Activated naive CD8-positive, alpha-beta T cell (primary cell): Measurements from ENCODE around the gene DERL2.

ENCODE experiments used
- H3K27ac Mint-ChIP-seq: one replicate; pipeline ENCODE4 v1.8.0; 2021; ENCODE audit warnings: mixed read lengths
- H3K27me3 Mint-ChIP-seq: one replicate; pipeline ENCODE4 v1.8.0; 2021; ENCODE audit warnings: mixed read lengths
- H3K36me3 Mint-ChIP-seq: one replicate; pipeline ENCODE4 v1.8.0; 2021; ENCODE audit warnings: mixed read lengths
- H3K4me1 Mint-ChIP-seq: one replicate; pipeline ENCODE4 v1.8.0; 2021; ENCODE audit warnings: low read depth, mixed read lengths
- H3K4me3 Mint-ChIP-seq: one replicate; pipeline ENCODE4 v1.8.0; 2021; ENCODE audit warnings: mild to moderate bottlenecking, mixed read lengths
- H3K9me3 Mint-ChIP-seq: one replicate; pipeline ENCODE4 v1.8.0; 2021; ENCODE audit warnings: low read depth, mixed read lengths

Gene DERL2

GRCh38 chr17:5485270-5486205, at the start of gene DERL2:
DERL2 (minus strand) TSS chr17:5486178; CDS start chr17:5486161, 17 bp downstream.
- Mint-ChIP-seq H3K36me3 (peaks cover 16% of the 10 kb centered on the region), H3K4me3 (peak within 1 kb of the TSS; percentile 98), H3K9me3 (no peaks in the 10 kb centered on the region), H3K4me1 (peaks cover 62% of the 10 kb centered on the region), H3K27me3 (no peaks in the 10 kb centered on the region), H3K27ac (peak within 1 kb of the TSS; percentile 97)

- H3K36me3 Mint-ChIP-seq = peaks cover 7% of the 10 kb centered on the region
- H3K9me3 Mint-ChIP-seq = no peaks in the 10 kb centered on the region
- H3K27ac Mint-ChIP-seq = no peak overlapping the region
- H3K4me3 Mint-ChIP-seq = no peak overlapping the region
- no peaks in the 10 kb centered on the region for H3K4me1 Mint-ChIP-seq
- no peaks in the 10 kb centered on the region for H3K27me3 Mint-ChIP-seq
These were observed 49.5 kb upstream of the DERL2 start for GRCh38 chr17:5535436-5535835.

GRCh38 chr17:5533486-5534315, 47.7 kb upstream of the DERL2 start:
- Mint-ChIP-seq H3K36me3 (peaks cover 7% of the 10 kb centered on the region), H3K27ac (no peak overlapping the region), H3K27me3 (no peaks in the 10 kb centered on the region)

GRCh38 chr17:5532581-5532980, 46.6 kb upstream of the DERL2 start:
- Mint-ChIP-seq H3K4me1 (peaks cover under 1% of the 10 kb centered on the region), H3K4me3 (no peak overlapping the region), H3K27ac (no peak overlapping the region), H3K9me3 (no peaks in the 10 kb centered on the region), H3K36me3 (peaks cover 7% of the 10 kb centered on the region), H3K27me3 (no peaks in the 10 kb centered on the region)

More at GRCh38 chr17:5533486-5534315, 47.7 kb upstream of the DERL2 start:
- Mint-ChIP-seq H3K9me3 (no peaks in the 10 kb centered on the region), H3K4me1 (no peaks in the 10 kb centered on the region), H3K4me3 (no peak overlapping the region)

GRCh38 chr17:5531085-5531418, 45.1 kb upstream of the DERL2 start:
- no peak overlapping the region for H3K4me3 Mint-ChIP-seq
- H3K27me3 Mint-ChIP-seq = no peaks in the 10 kb centered on the region
- H3K4me1 Mint-ChIP-seq = peaks cover 16% of the 10 kb centered on the region
- H3K27ac Mint-ChIP-seq = peak overlapping the region; percentile 38
- peaks cover 7% of the 10 kb centered on the region for H3K36me3 Mint-ChIP-seq
- H3K9me3 Mint-ChIP-seq = no peaks in the 10 kb centered on the region

- H3K4me1 Mint-ChIP-seq = peaks cover 16% of the 10 kb centered on the region
- no peaks in the 10 kb centered on the region for H3K27me3 Mint-ChIP-seq
- no peaks in the 10 kb centered on the region for H3K9me3 Mint-ChIP-seq
- H3K4me3 Mint-ChIP-seq = no peak overlapping the region
- peak overlapping the region; percentile 38 for H3K27ac Mint-ChIP-seq
- H3K36me3 Mint-ChIP-seq = peaks cover 7% of the 10 kb centered on the region
These were observed 44.5 kb upstream of the DERL2 start for GRCh38 chr17:5530265-5531084.

GRCh38 chr17:5527601-5528250, 41.7 kb upstream of the DERL2 start:
- H3K27me3 Mint-ChIP-seq = no peaks in the 10 kb centered on the region

GRCh38 chr17:5526821-5527598, 41.0 kb upstream of the DERL2 start:
- Mint-ChIP-seq H3K27me3 (no peaks in the 10 kb centered on the region), H3K4me3 (peak overlapping the region; percentile 30), H3K4me1 (peaks cover 16% of the 10 kb centered on the region), H3K27ac (peak overlapping the region; percentile 89), H3K9me3 (no peaks in the 10 kb centered on the region), H3K36me3 (peaks cover 4% of the 10 kb centered on the region)

More at GRCh38 chr17:5527601-5528250, 41.7 kb upstream of the DERL2 start:
- peaks cover 7% of the 10 kb centered on the region for H3K36me3 Mint-ChIP-seq
- peak overlapping the region; percentile 89 for H3K27ac Mint-ChIP-seq
- H3K9me3 Mint-ChIP-seq = no peaks in the 10 kb centered on the region
- H3K4me3 Mint-ChIP-seq = no peak overlapping the region
- peaks cover 16% of the 10 kb centered on the region for H3K4me1 Mint-ChIP-seq

- Mint-ChIP-seq H3K9me3 (no peaks in the 10 kb centered on the region), H3K4me3 (no peak overlapping the region), H3K27ac (peak overlapping the region; percentile 50), H3K27me3 (no peaks in the 10 kb centered on the region), H3K36me3 (peaks cover 4% of the 10 kb centered on the region), H3K4me1 (peaks cover 16% of the 10 kb centered on the region)
These were observed 37.3 kb upstream of the DERL2 start for GRCh38 chr17:5523249-5523648.

- Mint-ChIP-seq H3K9me3 (no peaks in the 10 kb centered on the region), H3K4me1 (peaks cover 14% of the 10 kb centered on the region), H3K27ac (no peak overlapping the region), H3K36me3 (peaks cover 8% of the 10 kb centered on the region), H3K4me3 (no peak overlapping the region), H3K27me3 (no peaks in the 10 kb centered on the region)
These were observed 36.5 kb upstream of the DERL2 start for GRCh38 chr17:5522476-5522875.

GRCh38 chr17:5516060-5516792, 30.2 kb upstream of the DERL2 start:
- peaks cover 34% of the 10 kb centered on the region for H3K4me1 Mint-ChIP-seq
- peaks cover 20% of the 10 kb centered on the region for H3K36me3 Mint-ChIP-seq
- no peak overlapping the region for H3K4me3 Mint-ChIP-seq
- H3K27me3 Mint-ChIP-seq = no peaks in the 10 kb centered on the region
- H3K27ac Mint-ChIP-seq = peak overlapping the region; percentile 74
- H3K9me3 Mint-ChIP-seq = peaks cover 4% of the 10 kb centered on the region

- Mint-ChIP-seq H3K4me1 (peaks cover 34% of the 10 kb centered on the region), H3K9me3 (peaks cover 4% of the 10 kb centered on the region), H3K4me3 (no peak overlapping the region), H3K36me3 (peaks cover 21% of the 10 kb centered on the region), H3K27me3 (no peaks in the 10 kb centered on the region), H3K27ac (no peak overlapping the region)
These were observed 29.0 kb upstream of the DERL2 start for GRCh38 chr17:5514976-5515375.

GRCh38 chr17:5513628-5514027, 27.6 kb upstream of the DERL2 start:
- H3K4me1 Mint-ChIP-seq = peaks cover 34% of the 10 kb centered on the region
- peak overlapping the region; percentile 4 for H3K4me3 Mint-ChIP-seq
- H3K9me3 Mint-ChIP-seq = peaks cover 4% of the 10 kb centered on the region
- H3K27ac Mint-ChIP-seq = peak overlapping the region; percentile 80
- peaks cover 21% of the 10 kb centered on the region for H3K36me3 Mint-ChIP-seq
- no peaks in the 10 kb centered on the region for H3K27me3 Mint-ChIP-seq
